ENCODE results near the gene AIM2.
"Not testable (repeated sequence)": the region's sequence is repeated elsewhere in the genome, so short reads cannot be mapped to it uniquely, and the experiment has no call there.

AIM2 gene

GRCh38 chr1:159076438-159077119, at the start of gene AIM2:
Gene AIM2, minus strand, starts transcription at chr1:159076766. Its CDS starts 3,267 bp downstream, at chr1:159073499.
- no peak for DNase-seq

GRCh38 chr1:159123587-159123986, 47.0 kb upstream of the AIM2 start:
- DNase-seq: no peak

- DNase-seq: no peak
Measured at GRCh38 chr1:159122005-159122621, 45.5 kb upstream of the AIM2 start.

GRCh38 chr1:159121526-159121925, 45.0 kb upstream of the AIM2 start:
- no peak for DNase-seq

- DNase-seq: no peak
Measured at GRCh38 chr1:159120317-159120716, 43.8 kb upstream of the AIM2 start.

- no peak for DNase-seq
Measured at GRCh38 chr1:159113596-159114433, 37.2 kb upstream of the AIM2 start.

- DNase-seq: not testable (repeated sequence)
Measured at GRCh38 chr1:159103021-159103420, 26.5 kb upstream of the AIM2 start.

- DNase-seq: no peak
Measured at GRCh38 chr1:159100589-159100988, 24.0 kb upstream of the AIM2 start.

- no peak for DNase-seq
Measured at GRCh38 chr1:159098596-159098995, 22.0 kb upstream of the AIM2 start.

GRCh38 chr1:159092036-159092760, 15.6 kb upstream of the AIM2 start:
- DNase-seq: no peak

GRCh38 chr1:159091607-159092031, 15.1 kb upstream of the AIM2 start:
- DNase-seq: no peak

GRCh38 chr1:159091180-159091560, 14.6 kb upstream of the AIM2 start:
- DNase-seq: no peak

GRCh38 chr1:159090286-159091179, 14.0 kb upstream of the AIM2 start:
- no peak for DNase-seq

- no peak for DNase-seq
Measured at GRCh38 chr1:159089184-159089791, 12.7 kb upstream of the AIM2 start.

GRCh38 chr1:159088546-159089183, 12.1 kb upstream of the AIM2 start:
- no peak for DNase-seq

- no peak for DNase-seq
Measured at GRCh38 chr1:159088050-159088449, 11.5 kb upstream of the AIM2 start.

GRCh38 chr1:159084867-159085266, 8.3 kb upstream of the AIM2 start:
- DNase-seq: no peak

GRCh38 chr1:159084152-159084551, 7.6 kb upstream of the AIM2 start:
- no peak for DNase-seq

- no peak for DNase-seq
Measured at GRCh38 chr1:159083013-159083412, 6.4 kb upstream of the AIM2 start.

- DNase-seq: no peak
Measured at GRCh38 chr1:159081626-159082025, 5.1 kb upstream of the AIM2 start.

GRCh38 chr1:159079525-159079924, 3.0 kb upstream of the AIM2 start:
- DNase-seq: no peak

Measured in NCI-H1092 treated with DMSO at 0.1 percent for 48 hours (cell line).